Endothelial cell of umbilical vein (primary cell): Measurements from ENCODE around the gene PIWIL4. TPM values are rescaled to one million over a fixed set of nuclear protein-coding genes. Genes with fewer than 3 reads are reported as not detected.

Source experiments
- BruUV-seq: library from RNA; stranded (reverse); fragments of 400-500 nt; replicated peaks from 2 replicates; lab custom pipeline; 2021; lab: Mats Ljungman, UMichigan
- CTCF ChIA-PET: fragments of 300-600, 350-600 bp; sonication (Branson Sonifier 250); formaldehyde crosslinking; loops from one replicate; lab custom pipeline; 2021; ENCODE audit warnings: antibody characterized with exemption, inconsistent platforms; lab: Charles Lee
- POLR2A ChIA-PET: fragments of 300-600, 350-600 bp; sonication (Branson Sonifier 250); formaldehyde crosslinking; loops from one replicate; lab custom pipeline; 2021; ENCODE audit warnings: antibody characterized with exemption, inconsistent platforms; lab: Charles Lee
- DNase-seq: peaks from one replicate; pipeline ENCODE4 v3.0.0-alpha.2; 2011; ENCODE audit warnings: low read depth, low spot score
- FAIRE-seq: peaks from 2 replicates; lab custom pipeline; 2011; peaks lifted over from hg19 to GRCh38; lab: Jason Lieb, UNC
- H2AFZ ChIP-seq: 2 replicates; pipeline ENCODE4 v1.6.0; 2012; ENCODE audit warnings: low read depth, low read length, control low read depth, inconsistent platforms
- H3K27ac ChIP-seq: 2 replicates; pipeline ENCODE4 v1.5.1; 2011; ENCODE audit warnings: low read depth, mild to moderate bottlenecking, control low read depth, low read length, moderate library complexity; ENCODE audit not compliant: insufficient read depth
- H3K27me3 ChIP-seq, 2 experiments: 2 replicates each; pipeline versions ENCODE4 v1.6.0 to v1.6.1; 2011; ENCODE audit warnings: low read length in 2 of 2, mixed read lengths in 1 of 2; ENCODE audit not compliant: control insufficient read depth in 2 of 2, insufficient read depth in 2 of 2
- H3K36me3 ChIP-seq, 2 experiments: 2 replicates in 1 of 2; 3 replicates in 1 of 2; pipeline ENCODE4 v1.5.1; 2011; ENCODE audit warnings: low read length in 2 of 2, mild to moderate bottlenecking in 1 of 2, moderate library complexity in 1 of 2; ENCODE audit not compliant: control insufficient read depth in 2 of 2, insufficient read depth in 2 of 2; ENCODE audit errors: extremely low read depth in 1 of 2
- H3K4me1 ChIP-seq: 3 replicates; pipeline ENCODE4 v1.5.1; 2011; ENCODE audit warnings: mild to moderate bottlenecking, low read length; ENCODE audit not compliant: control insufficient read depth, insufficient read depth; ENCODE audit errors: extremely low read depth
- H3K4me2 ChIP-seq: 2 replicates; pipeline ENCODE4 v1.6.1; 2011; ENCODE audit warnings: low read length, control low read depth, mixed read lengths; ENCODE audit not compliant: insufficient read depth
- H3K4me3 ChIP-seq, 3 experiments: fragments of 200-600 bp in 1 of 3; sonication (generic), shearing (Covaris generic) in 1 of 3; replicated peaks in 1 of 3; 2 replicates each; pipeline ENCODE4 v1.5.1; 2011 to 2016; ENCODE audit warnings: control low read depth in 3 of 3, low read length in 3 of 3, mild to moderate bottlenecking in 2 of 3, inconsistent platforms in 1 of 3, low read depth in 1 of 3, moderate library complexity in 1 of 3; ENCODE audit not compliant: insufficient read depth in 1 of 3
- H3K79me2 ChIP-seq: 2 replicates; pipeline ENCODE4 v1.6.0; 2012; ENCODE audit warnings: low read length, inconsistent platforms; ENCODE audit not compliant: control insufficient read depth, insufficient read depth
- H3K9ac ChIP-seq: replicated peaks from 2 replicates; pipeline ENCODE3; 2011; ENCODE audit warnings: low read length, control low read depth; ENCODE audit not compliant: insufficient read depth; ENCODE audit errors: extremely low read depth
- H3K9me1 ChIP-seq: replicated peaks from 3 replicates; pipeline ENCODE4 v1.6.0; 2011; ENCODE audit warnings: mild to moderate bottlenecking, low read length; ENCODE audit not compliant: control insufficient read depth, insufficient read depth; ENCODE audit errors: extremely low read depth
- H3K9me3 ChIP-seq: replicated peaks from 2 replicates; pipeline ENCODE4 v1.5.1; 2012; ENCODE audit warnings: low read length, inconsistent platforms; ENCODE audit not compliant: control insufficient read depth, insufficient read depth
- H4K20me1 ChIP-seq: replicated peaks from 2 replicates; pipeline ENCODE3; 2011; ENCODE audit warnings: mild to moderate bottlenecking, low read length; ENCODE audit not compliant: control insufficient read depth, insufficient read depth; ENCODE audit errors: extremely low read depth
- CTCF ChIP-seq, 2 donors: IDR thresholded peaks; 1 replicate in 1 of 2; 2 replicates in 1 of 2; pipeline ENCODE4 v1.5.1; 2011; ENCODE audit warnings: low read length in 2 of 2, mild to moderate bottlenecking in 2 of 2, moderate library complexity in 2 of 2, control low read depth in 1 of 2, inconsistent platforms in 1 of 2, low read depth in 1 of 2; ENCODE audit not compliant: insufficient read depth in 1 of 2; ENCODE audit errors: extremely low read depth in 1 of 2
- EZH2 ChIP-seq: IDR thresholded peaks from 2 replicates; pipeline ENCODE4 v1.6.1; 2012; ENCODE audit warnings: borderline replicate concordance, low read depth, mild to moderate bottlenecking, moderate library complexity, low read length, inconsistent platforms; ENCODE audit not compliant: severe bottlenecking
- FOS ChIP-seq: IDR thresholded peaks from 2 replicates; pipeline ENCODE4 v1.6.1; 2011; ENCODE audit warnings: mild to moderate bottlenecking, low read length, moderate library complexity, borderline replicate concordance; ENCODE audit not compliant: insufficient read depth
- GATA2 ChIP-seq: IDR thresholded peaks from 2 replicates; pipeline ENCODE4 v1.7.0; 2011; ENCODE audit warnings: low read depth, mild to moderate bottlenecking, moderate library complexity, mixed read lengths, low read length; ENCODE audit not compliant: insufficient read length, insufficient read depth
- JUN ChIP-seq: IDR thresholded peaks from 2 replicates; pipeline ENCODE4 v1.6.1; 2011; ENCODE audit warnings: borderline replicate concordance, low read depth; ENCODE audit not compliant: insufficient read length, insufficient read depth
- MAX ChIP-seq: IDR thresholded peaks from 2 replicates; pipeline ENCODE4 v1.6.1; 2011; ENCODE audit not compliant: insufficient read depth, insufficient read length
- MYC ChIP-seq: IDR thresholded peaks from one replicate; pipeline ENCODE4 v1.6.1; 2011; ENCODE audit warnings: mild to moderate bottlenecking, low read depth, low read length
- POLR2A ChIP-seq: IDR thresholded peaks from 2 replicates; pipeline ENCODE4 v1.6.1; 2012; ENCODE audit warnings: low read depth, mild to moderate bottlenecking, control low read depth, low read length
- POLR2AphosphoS5 ChIP-seq: IDR thresholded peaks from 2 replicates; pipeline ENCODE4 v1.6.1; 2012; ENCODE audit warnings: low read depth, mild to moderate bottlenecking, control low read depth, low read length, moderate library complexity; ENCODE audit not compliant: insufficient read depth
- dilution Hi-C: fragments of 300-500 bp; cut with MboI; formaldehyde crosslinking; loops from one replicate; pipeline ENCODE4 v1.15.0; 2019; ENCODE audit warnings: low sequenced_read_pairs; ENCODE audit not compliant: extremely low pct_ligation_motif_present
- intact Hi-C: fragments of 100-400 bp; cut with micrococcal nuclease; formaldehyde crosslinking; loops from one replicate; pipeline ENCODE4 v1.10.0; 2022
- polyA plus RNA-seq, 4 experiments: library from polyadenylated mRNA; depleted of rRNA in 3 of 4; stranded (reverse) in 3 of 4; unstranded in 1 of 4; fragments of >200 nt; gene quantifications; 2 replicates each; pipeline versions ENCODE4 v1.2.1 to v1.2.3, GENCODE V29; 2011 to 2012; ENCODE audit warnings: missing spikeins in 1 of 4
- total RNA-seq: library from RNA; stranded (reverse); gene quantifications from 2 replicates; pipeline ENCODE4 v1.2.3, GENCODE V29; 2021

PIWIL4 gene
- total and polyA plus RNA-seq, 2 donors (not counting 3 experiments of a cell fraction or from before 2014, with no cell fraction given) = 0.55 to 0.64 TPM

GRCh38 chr11:94657629-94658028 is 90.5 kb downstream of the PIWIL4 start:
- H3K9me1 ChIP-seq = no peaks in the 10 kb centered on the region
- peaks cover 19 to 26% of the 10 kb centered on the region in 2 experiments for H3K27me3 ChIP-seq
- H4K20me1 ChIP-seq = no peaks in the 10 kb centered on the region
- intact Hi-C loops (no loop called here), dilution Hi-C loops (no loop called here)
- no peaks in the 10 kb centered on the region for H3K4me1 ChIP-seq
- no TSS peak for BruUV-seq
- ChIA-PET CTCF (interaction anchor here (0.7 to 1.0 kb wide), 2 partner anchors 9 to 104 kb away, joined by 3 read pairs; no protein-coding TSS in a partner anchor), POLR2A (no interaction called here)
- H3K9ac ChIP-seq = no peak overlapping the region
- TF ChIP-seq JUN (no peak), EZH2 (no peak), MAX (no peak), POLR2AphosphoS5 (no peak), FOS (no peak), POLR2A (no peak), GATA2 (no peak), CTCF (IDR thresholded peaks at IDR 0.05; ENCODE audit: extremely low read depth in 1 of 2, insufficient read depth in 1 of 2, low read depth in 1 of 2, low read length in 2 of 2) (no peak), MYC (no peak)
- no peak overlapping the region for H3K27ac ChIP-seq
- no peak overlapping the region for H2AFZ ChIP-seq
- H3K79me2 ChIP-seq = no peaks in the 10 kb centered on the region
- H3K4me2 ChIP-seq = no peak overlapping the region
- FAIRE-seq (no peak), DNase-seq (no peak)
- no peaks in the 10 kb centered on the region for H3K9me3 ChIP-seq
- no peak overlapping the region for H3K4me3 ChIP-seq
- H3K36me3 ChIP-seq = no peaks in the 10 kb centered on the region
